ENCODE data around the gene POLR3C.

The POLR3C gene

DNA sequence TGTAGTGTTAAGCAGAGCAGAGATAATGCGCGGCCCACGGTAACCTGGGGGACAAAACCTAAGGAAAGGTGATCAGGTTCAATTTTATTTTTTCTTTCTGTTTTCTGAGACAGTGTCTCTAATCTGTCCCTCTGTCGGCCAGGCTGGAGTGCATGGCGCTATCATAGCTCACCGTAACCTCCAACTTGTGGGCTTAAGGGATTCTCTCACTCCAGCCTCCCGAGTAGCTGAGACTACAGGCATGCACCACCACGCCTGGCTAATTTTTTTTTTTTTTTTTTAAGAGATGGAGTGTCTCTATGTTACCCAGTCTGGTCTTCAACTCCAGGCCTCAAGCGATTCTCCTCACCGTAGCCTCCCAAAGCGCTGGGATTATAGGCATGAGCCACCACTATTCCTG is 62.4 kb downstream of the POLR3C start:
- H3K4me3 ChIP-seq (ENCODE audit: control insufficient read depth, low read depth, low read length) = peak overlapping the region; percentile 73
- TF ChIP-seq, protein P1, sequence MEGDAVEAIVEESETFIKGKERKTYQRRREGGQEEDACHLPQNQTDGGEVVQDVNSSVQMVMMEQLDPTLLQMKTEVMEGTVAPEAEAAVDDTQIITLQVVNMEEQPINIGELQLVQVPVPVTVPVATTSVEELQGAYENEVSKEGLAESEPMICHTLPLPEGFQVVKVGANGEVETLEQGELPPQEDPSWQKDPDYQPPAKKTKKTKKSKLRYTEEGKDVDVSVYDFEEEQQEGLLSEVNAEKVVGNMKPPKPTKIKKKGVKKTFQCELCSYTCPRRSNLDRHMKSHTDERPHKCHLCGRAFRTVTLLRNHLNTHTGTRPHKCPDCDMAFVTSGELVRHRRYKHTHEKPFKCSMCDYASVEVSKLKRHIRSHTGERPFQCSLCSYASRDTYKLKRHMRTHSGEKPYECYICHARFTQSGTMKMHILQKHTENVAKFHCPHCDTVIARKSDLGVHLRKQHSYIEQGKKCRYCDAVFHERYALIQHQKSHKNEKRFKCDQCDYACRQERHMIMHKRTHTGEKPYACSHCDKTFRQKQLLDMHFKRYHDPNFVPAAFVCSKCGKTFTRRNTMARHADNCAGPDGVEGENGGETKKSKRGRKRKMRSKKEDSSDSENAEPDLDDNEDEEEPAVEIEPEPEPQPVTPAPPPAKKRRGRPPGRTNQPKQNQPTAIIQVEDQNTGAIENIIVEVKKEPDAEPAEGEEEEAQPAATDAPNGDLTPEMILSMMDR (conservative IDR thresholded peaks at IDR 0.05; ENCODE audit: control insufficient read depth, insufficient read depth, low read depth, low read length) = no peak
- no peak for DNase-seq (ENCODE audit: low read depth)

DNA sequence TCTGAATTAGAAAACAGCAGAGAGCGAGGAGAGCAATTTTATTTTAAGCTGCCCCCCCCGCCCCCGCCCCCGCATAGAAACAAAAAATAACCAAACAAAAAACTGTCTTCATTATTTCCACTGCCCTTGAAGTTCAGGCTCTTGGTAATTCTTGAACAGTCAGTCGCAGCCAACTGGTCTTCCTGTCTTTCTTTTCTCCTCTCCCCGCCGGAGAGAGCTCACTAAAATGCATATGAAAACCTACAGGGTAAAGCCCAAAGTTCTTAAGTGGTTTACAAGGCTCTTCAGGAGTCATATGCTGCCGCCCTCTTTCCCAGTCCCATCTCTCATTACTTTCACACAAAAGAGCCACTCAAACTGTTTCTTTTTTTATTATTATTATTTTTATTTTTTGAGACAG is 62.8 kb downstream of the POLR3C start:
- TF ChIP-seq, protein P1 (conservative IDR thresholded peaks at IDR 0.05; ENCODE audit: control insufficient read depth, insufficient read depth, low read depth, low read length) = no peak

DNA sequence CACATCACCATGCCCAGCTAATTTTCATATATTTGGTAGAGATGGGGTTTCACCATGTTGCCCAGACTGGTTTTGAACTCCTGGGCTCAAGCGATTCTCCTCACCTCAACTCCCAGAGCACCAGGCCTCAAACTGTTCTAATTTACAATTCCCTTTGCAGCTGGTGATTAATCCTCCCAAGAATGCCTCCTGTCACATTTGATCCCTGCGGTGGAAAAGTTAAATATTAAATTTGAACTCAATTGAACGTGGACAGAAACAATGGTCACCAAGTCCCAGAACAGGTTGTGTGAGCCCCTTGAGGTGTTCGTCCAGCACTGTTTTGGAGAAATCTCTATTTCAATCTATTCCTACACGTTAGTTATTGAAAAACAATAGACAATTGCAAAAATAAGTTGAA is 63.6 kb downstream of the POLR3C start:
- DNase-seq (ENCODE audit: low read depth) = no peak
- H3K4me3 ChIP-seq (ENCODE audit: control insufficient read depth, low read depth, low read length) = no peak overlapping the region
- TF ChIP-seq, protein P1 (conservative IDR thresholded peaks at IDR 0.05; ENCODE audit: control insufficient read depth, insufficient read depth, low read depth, low read length) = no peak

More for the DNA sequence above, 62.8 kb downstream of the POLR3C start:
- DNase-seq (ENCODE audit: low read depth) = no peak
- H3K4me3 ChIP-seq (ENCODE audit: control insufficient read depth, low read depth, low read length) = no peak overlapping the region

DNA sequence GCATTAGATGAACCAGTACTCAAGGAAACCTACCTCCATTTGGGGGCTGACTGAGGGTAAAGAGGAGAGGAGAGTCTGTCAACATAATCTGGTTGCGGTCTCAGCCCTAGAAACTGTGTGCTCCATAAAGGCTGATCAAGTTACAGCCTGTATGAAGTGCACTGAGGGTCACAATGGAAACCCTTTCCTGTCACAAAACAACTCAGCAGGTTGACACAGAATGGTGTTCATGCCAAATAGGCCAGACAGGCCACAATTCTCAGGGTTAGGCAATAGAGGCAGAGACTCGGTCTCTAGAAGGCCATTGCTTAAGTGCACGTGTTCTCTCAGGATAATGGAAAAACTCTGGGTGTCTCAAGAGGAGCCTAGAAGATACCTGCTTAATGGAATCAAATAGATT is 65.7 kb downstream of the POLR3C start:
- no peak for DNase-seq (ENCODE audit: low read depth)
- TF ChIP-seq, protein P1 (conservative IDR thresholded peaks at IDR 0.05; ENCODE audit: control insufficient read depth, insufficient read depth, low read depth, low read length) = no peak
- H3K4me3 ChIP-seq (ENCODE audit: control insufficient read depth, low read depth, low read length) = no peak overlapping the region

DNA sequence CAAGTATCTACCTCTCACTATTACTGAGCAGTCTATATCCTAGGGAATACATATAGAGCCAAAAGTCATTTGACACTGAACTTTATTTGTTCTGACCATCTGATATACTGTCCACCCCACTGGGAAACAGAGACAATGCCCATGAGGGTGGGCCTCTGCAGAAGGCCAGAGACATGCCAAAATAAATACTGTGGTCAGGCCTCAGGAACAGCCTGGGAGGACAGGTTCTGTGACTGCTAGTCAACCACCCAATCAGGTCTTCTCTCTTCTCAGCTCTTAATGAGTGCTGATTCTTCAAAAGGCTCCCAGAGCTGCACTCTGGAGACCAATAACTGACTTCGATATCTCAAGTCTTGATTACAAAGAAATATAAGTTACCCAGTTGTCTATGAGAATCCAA is 67.1 kb downstream of the POLR3C start:
- peak; percentile 76 for DNase-seq (ENCODE audit: low read depth)
- TF ChIP-seq, protein P1 (conservative IDR thresholded peaks at IDR 0.05; ENCODE audit: control insufficient read depth, insufficient read depth, low read depth, low read length) = no peak
- H3K4me3 ChIP-seq (ENCODE audit: control insufficient read depth, low read depth, low read length) = no peak overlapping the region

DNA sequence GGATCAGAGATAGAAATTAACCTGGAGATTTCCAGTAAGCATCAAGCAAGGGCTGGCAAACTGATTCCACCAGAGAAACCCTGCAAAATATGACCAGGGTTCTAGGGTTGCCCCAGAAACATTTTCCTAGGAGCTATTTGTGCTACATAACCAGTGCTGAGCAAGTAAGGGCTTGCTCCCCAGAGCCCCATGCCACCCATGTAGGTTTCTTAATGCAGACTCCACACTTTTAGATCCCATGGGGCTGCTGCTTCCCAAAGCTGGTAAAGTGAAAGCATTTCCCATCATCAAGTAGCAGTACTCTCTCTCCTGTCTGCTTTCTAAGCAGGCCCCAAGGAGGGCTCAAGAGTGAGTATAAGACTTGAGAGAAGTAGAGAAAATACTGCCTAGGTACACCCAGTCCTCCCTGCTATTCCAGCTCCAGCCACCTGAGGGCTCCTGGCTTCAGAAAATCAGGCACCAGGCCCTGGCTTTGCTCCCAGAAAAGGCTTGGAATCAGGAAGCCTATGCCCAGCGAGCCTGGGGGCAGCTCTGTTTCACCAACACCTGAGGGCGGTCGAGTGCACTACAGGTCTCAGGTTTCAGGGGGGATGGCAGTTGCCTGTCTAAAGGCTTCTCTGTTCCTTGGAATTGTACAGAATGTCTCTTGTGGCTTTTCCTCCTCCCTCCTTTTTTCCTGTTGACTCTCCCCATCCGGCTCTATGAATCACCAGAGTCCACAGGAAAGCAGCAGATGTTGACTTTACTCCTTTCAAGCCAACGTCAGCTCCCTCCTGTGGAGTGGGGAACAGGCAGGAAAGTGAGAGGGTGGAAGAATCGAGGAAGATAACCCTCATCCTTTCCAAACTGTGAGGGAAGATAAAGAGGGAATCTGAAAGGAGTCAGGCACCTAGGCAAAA is 67.8 kb downstream of the POLR3C start:
- TF ChIP-seq, protein P1 (conservative IDR thresholded peaks at IDR 0.05; ENCODE audit: control insufficient read depth, insufficient read depth, low read depth, low read length) = peak; percentile 91
- H3K4me3 ChIP-seq (ENCODE audit: control insufficient read depth, low read depth, low read length) = no peak overlapping the region

More for the DNA sequence above, 67.8 kb downstream of the POLR3C start:
- DNase-seq (ENCODE audit: low read depth) = peak; percentile 100

Data from fibroblast of mammary gland (primary cell).